Effector memory CD8-positive, alpha-beta T cell (primary cell): ENCODE results near the gene CMBL.

Source experiments
- ATAC-seq: fragments of 150-1000 bp; cut with Tn5 transposase; replicated peaks from 2 replicates; pipeline ENCODE4 v1.10.0; 2021; ENCODE audit warnings: mild to moderate bottlenecking, moderate library complexity
- DNase-seq, 3 experiments: peaks; one replicate each; pipeline ENCODE4 v3.0.0; 2021
- H3K27ac Mint-ChIP-seq, 2 donors: one replicate each; pipeline ENCODE4 v1.8.0; 2022; ENCODE audit warnings: mild to moderate bottlenecking in 2 of 2, mixed read lengths in 2 of 2, moderate library complexity in 2 of 2
- H3K27me3 Mint-ChIP-seq, 2 donors: one replicate each; pipeline ENCODE4 v1.8.0; 2022; ENCODE audit warnings: mixed read lengths in 2 of 2
- H3K36me3 Mint-ChIP-seq: one replicate; pipeline ENCODE4 v1.8.0; 2022; ENCODE audit warnings: mild to moderate bottlenecking, moderate library complexity, mixed read lengths; ENCODE audit not compliant: insufficient read depth
- H3K4me1 Mint-ChIP-seq, 2 donors: one replicate each; pipeline ENCODE4 v1.8.0; 2022; ENCODE audit warnings: low read depth in 2 of 2, mixed read lengths in 2 of 2
- H3K4me3 Mint-ChIP-seq, 2 donors: one replicate each; pipeline ENCODE4 v1.8.0; 2022; ENCODE audit warnings: mild to moderate bottlenecking in 2 of 2, mixed read lengths in 2 of 2, moderate library complexity in 2 of 2
- H3K9me3 Mint-ChIP-seq, 2 donors: one replicate each; pipeline ENCODE4 v1.8.0; 2022; ENCODE audit warnings: mixed read lengths in 2 of 2

The CMBL gene

DNA sequence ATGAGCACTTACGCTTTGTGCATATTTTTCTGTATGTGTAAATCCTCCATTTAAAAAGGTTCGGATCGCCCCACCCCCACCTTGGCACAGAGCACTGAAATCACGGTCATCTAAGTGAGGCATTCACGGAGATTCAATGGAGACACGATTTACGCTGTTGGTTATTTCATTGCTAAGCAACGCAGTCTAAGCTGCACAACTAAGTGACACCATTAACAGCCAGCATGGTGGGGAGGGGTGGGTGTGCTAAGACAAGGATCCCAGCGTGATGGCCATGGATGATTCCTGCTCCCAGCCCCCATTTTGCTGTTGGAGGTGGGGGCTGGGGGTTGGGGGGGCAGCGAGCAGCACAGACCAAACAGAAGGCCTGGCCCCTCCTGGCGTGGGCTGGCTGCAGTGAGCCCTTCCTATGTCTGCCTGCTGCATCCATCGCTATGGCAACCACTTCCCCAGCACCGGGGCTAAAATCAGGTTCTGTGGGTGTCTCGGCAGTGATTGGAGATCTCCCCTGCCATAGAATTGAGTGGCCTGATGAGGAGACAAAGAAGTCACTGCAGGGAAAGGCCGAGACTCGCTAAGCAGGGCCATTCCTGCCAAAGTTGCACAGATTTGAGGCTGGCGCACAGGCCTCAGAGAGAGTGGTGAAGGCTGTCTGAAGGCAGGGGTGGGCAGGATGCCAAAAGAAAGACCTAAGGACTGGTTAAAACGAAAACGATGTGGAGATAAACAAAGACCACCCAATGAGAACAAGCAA lies 31.5 kb upstream of the CMBL start:
- Mint-ChIP-seq H3K4me1 (no peaks in the 10 kb centered on the region), H3K27ac (no peak overlapping the region), H3K36me3 (no peaks in the 10 kb centered on the region), H3K27me3 (peaks cover 14 to 15% of the 10 kb centered on the region in 2 donors), H3K4me3 (no peak overlapping the region), H3K9me3 (no peaks in the 10 kb centered on the region)
- DNase-seq (no peak), ATAC-seq (no peak)

- ATAC-seq (no peak), DNase-seq (no peak)
- Mint-ChIP-seq H3K4me3 (no peak overlapping the region), H3K9me3 (no peaks in the 10 kb centered on the region), H3K4me1 (peaks cover 0 to under 1% of the 10 kb centered on the region in 2 donors), H3K27ac (no peak overlapping the region), H3K27me3 (peaks cover 15 to 21% of the 10 kb centered on the region in 2 donors), H3K36me3 (no peaks in the 10 kb centered on the region)
Measured at GRCh38 chr5:10338686-10339057, 31.0 kb upstream of the CMBL start.

DNA sequence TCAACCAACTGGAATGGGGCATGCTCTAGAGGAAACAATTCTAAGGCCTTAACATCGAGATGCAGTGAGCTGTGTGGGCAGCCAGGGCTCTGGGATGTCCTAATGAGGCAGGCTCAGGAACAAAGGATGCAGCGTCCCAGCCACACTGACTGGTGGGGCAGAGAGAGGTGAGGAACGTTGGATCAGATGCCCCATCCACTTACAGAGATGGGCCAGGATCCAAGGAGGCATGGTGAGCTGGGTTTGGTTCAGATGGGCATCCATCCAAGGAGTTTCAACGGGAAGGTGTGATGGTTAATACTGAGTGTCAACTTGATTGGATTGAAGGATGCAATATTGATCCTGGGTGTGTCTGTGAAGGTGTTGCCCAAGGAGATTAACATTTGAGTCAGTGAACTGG lies 30.3 kb upstream of the CMBL start:
- no peaks in the 10 kb centered on the region for H3K9me3 Mint-ChIP-seq
- H3K4me1 Mint-ChIP-seq = peaks cover 5 to 7% of the 10 kb centered on the region in 2 donors
- DNase-seq (no peak), ATAC-seq (no peak)
- no peaks in the 10 kb centered on the region for H3K36me3 Mint-ChIP-seq
- H3K27ac Mint-ChIP-seq = no peak overlapping the region
- peaks cover 22 to 28% of the 10 kb centered on the region in 2 donors for H3K27me3 Mint-ChIP-seq
- no peak overlapping the region for H3K4me3 Mint-ChIP-seq

DNA sequence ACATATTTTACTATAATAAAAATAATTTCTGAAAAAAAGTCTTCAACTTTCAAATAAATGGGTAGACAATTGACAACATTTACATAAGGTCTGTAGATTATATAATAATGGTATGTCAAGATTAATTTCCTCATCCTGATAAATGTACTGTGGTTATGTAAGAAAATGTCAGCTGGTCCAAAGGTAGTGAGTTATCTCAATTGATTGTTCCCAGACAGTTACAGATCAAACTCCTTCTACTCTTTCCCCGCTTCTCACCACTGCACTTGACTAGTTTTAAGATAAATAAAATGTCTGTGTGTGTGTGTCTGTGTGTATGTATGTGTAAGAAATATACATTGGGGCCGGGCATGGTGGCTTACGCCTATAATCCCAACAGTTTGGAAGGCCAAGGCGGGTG lies 29.4 kb upstream of the CMBL start:
- no peaks in the 10 kb centered on the region for H3K36me3 Mint-ChIP-seq
- no peak overlapping the region for H3K27ac Mint-ChIP-seq
- no peak overlapping the region for H3K4me3 Mint-ChIP-seq
- DNase-seq (no peak), ATAC-seq (no peak)
- peaks cover 30 to 37% of the 10 kb centered on the region in 2 donors for H3K27me3 Mint-ChIP-seq
- H3K9me3 Mint-ChIP-seq = no peaks in the 10 kb centered on the region
- peaks cover 5 to 7% of the 10 kb centered on the region in 2 donors for H3K4me1 Mint-ChIP-seq

GRCh38 chr5:10335711-10336470 lies 28.2 kb upstream of the CMBL start:
- H3K27me3 Mint-ChIP-seq = peaks cover 42 to 49% of the 10 kb centered on the region in 2 donors
- H3K4me3 Mint-ChIP-seq = no peak overlapping the region
- no peaks in the 10 kb centered on the region for H3K36me3 Mint-ChIP-seq
- peaks cover 5 to 7% of the 10 kb centered on the region in 2 donors for H3K4me1 Mint-ChIP-seq
- no peaks in the 10 kb centered on the region for H3K9me3 Mint-ChIP-seq
- ATAC-seq = no peak
- DNase-seq = no peak
- peak overlapping the region in 1 of 2 donors; percentile 46 for H3K27ac Mint-ChIP-seq

DNA sequence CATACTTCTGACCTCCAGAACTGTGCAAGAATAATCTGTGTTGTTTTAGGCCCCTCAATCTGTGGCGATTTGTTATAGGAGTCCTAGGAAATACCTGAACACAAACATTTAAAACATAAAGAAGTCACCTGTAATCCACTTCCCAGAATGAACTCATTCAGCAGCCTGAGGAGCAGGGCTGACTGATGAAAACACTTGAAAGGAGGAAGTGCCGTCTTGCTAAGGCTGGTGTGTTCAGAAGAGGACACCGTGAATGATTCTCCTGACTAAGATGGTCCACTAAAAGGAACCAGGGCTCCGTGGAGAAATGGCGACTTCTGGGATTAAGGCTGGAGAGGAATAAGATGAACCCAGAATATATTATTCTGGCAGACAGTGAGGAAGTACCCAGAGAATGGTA lies 27.1 kb upstream of the CMBL start:
- peaks cover 50 to 52% of the 10 kb centered on the region in 2 donors for H3K27me3 Mint-ChIP-seq
- H3K27ac Mint-ChIP-seq = no peak overlapping the region
- no peaks in the 10 kb centered on the region for H3K36me3 Mint-ChIP-seq
- no peak overlapping the region for H3K4me3 Mint-ChIP-seq
- peaks cover 5 to 7% of the 10 kb centered on the region in 2 donors for H3K4me1 Mint-ChIP-seq
- H3K9me3 Mint-ChIP-seq = no peaks in the 10 kb centered on the region
- DNase-seq (no peak), ATAC-seq (no peak)

DNA sequence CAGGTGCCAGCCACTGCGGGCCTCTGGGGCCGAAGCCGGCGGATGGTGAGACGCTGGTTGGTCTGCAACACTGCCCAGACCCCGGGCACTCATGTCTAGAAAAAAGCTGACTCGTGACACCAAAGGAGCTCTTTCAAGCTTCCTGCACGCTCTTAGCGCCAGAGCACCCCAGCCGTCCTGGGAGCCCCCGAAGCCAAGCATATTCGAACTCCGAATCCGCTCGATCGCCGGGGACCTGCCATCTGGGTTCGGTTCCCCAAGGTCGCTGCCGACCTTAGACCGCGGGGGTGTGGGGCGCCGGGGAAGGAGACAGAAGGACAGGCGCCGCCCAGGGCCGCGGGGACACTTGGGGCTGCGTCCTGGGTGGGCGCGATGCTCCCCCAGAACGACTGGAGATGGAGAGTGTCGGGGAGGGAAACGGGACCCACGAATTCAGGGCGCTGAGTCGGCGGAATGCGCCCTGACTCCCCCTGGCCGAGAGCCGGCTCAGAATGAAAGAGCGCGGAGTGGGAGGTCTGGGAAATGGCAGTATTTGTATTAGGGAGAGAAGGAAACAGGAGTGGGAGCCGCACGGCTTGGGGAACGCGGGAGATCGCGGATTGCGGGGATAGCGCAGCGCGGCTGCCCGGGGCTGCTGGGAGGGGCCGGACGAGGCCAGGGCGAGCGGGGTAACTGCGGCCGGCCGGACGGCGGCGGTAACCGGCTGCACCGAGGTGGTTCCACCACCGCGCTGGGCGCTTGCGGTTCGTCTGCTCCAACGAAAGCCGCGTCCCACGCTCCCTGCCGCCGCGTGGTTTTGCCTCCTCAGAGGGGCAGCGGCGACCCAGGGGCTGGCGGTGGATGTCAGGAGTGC lies 25.7 kb upstream of the CMBL start:
- Mint-ChIP-seq H3K36me3 (no peaks in the 10 kb centered on the region), H3K4me1 (peaks cover 5 to 7% of the 10 kb centered on the region in 2 donors), H3K27me3 (peaks cover 50 to 52% of the 10 kb centered on the region in 2 donors), H3K27ac (peak overlapping the region in 1 of 2 donors; percentile 65), H3K9me3 (no peaks in the 10 kb centered on the region), H3K4me3 (peak overlapping the region; percentile 84 to 89)
- DNase-seq (no peak), ATAC-seq (peak; percentile 54)

DNA sequence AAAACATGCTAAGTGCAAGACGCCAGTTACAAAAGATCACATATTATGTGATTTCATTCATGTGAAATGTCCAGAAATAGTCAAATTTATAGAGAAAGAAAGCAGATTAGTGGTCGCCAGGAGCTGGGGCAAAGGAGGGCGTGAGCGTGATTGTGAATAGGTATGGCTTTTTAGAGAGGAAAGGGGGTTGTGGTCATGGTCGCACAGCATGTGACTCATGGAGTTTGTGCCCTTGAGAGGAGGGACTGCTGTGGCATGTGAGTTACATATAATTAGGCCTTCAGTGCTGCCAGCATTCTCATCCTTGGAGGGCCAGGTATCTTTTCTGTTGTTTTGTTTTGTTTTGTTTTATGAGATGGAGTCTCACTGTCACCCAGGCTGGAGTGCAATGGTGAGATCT lies 24.6 kb upstream of the CMBL start:
- Mint-ChIP-seq H3K27me3 (peaks cover 50 to 52% of the 10 kb centered on the region in 2 donors), H3K4me1 (peaks cover 5 to 7% of the 10 kb centered on the region in 2 donors), H3K9me3 (no peaks in the 10 kb centered on the region), H3K36me3 (no peaks in the 10 kb centered on the region), H3K27ac (no peak overlapping the region), H3K4me3 (peak overlapping the region in 1 of 2 donors; percentile 13)
- DNase-seq (no peak), ATAC-seq (no peak)

GRCh38 chr5:10331341-10331796 lies 23.7 kb upstream of the CMBL start:
- DNase-seq (no peak), ATAC-seq (no peak)
- H3K36me3 Mint-ChIP-seq = no peaks in the 10 kb centered on the region
- no peak overlapping the region for H3K27ac Mint-ChIP-seq
- peaks cover 50 to 52% of the 10 kb centered on the region in 2 donors for H3K27me3 Mint-ChIP-seq
- H3K4me1 Mint-ChIP-seq = peaks cover 5 to 7% of the 10 kb centered on the region in 2 donors
- no peaks in the 10 kb centered on the region for H3K9me3 Mint-ChIP-seq
- no peak overlapping the region for H3K4me3 Mint-ChIP-seq

DNA sequence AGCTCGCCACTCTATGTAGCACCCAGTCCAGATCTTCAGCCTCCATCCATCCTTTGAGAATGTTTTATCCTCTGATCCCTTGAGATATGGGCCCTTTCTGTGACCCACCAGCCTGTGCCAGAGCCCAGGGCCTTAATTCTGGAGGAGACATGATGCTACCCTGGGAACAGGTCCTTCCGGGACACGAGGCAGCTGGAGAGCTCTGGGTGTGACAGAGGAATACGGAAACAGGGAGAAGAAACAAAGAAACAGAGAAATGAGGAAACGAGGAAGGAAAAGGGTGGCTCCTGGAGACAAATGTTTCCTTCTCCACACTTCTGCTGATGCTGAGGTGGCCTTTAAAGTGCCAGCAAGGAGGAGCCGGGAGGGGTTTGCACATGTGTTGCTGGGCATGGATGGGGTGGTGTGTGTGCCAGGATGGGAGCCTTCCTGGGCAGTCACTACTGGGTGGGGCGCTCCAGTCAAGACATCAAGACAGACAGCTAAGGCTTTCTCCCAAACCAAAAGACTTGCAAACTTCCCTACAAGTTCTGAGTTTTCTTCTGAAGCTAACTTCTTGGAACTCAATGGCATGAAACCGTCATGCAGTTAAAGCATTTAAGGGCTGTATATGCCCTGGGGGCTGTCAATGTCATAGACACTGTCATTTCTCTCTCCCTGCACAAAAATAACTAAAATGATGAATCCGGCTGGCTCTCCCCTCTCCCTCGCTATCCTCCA lies 23.0 kb upstream of the CMBL start:
- H3K4me1 Mint-ChIP-seq = peaks cover 5 to 7% of the 10 kb centered on the region in 2 donors
- peaks cover 50 to 51% of the 10 kb centered on the region in 2 donors for H3K27me3 Mint-ChIP-seq
- H3K4me3 Mint-ChIP-seq = no peak overlapping the region
- H3K36me3 Mint-ChIP-seq = no peaks in the 10 kb centered on the region
- H3K9me3 Mint-ChIP-seq = no peaks in the 10 kb centered on the region
- no peak for DNase-seq
- ATAC-seq = no peak
- no peak overlapping the region for H3K27ac Mint-ChIP-seq

- ATAC-seq = no peak
- no peaks in the 10 kb centered on the region for H3K36me3 Mint-ChIP-seq
- no peak for DNase-seq
- H3K9me3 Mint-ChIP-seq = no peaks in the 10 kb centered on the region
- peaks cover 5 to 7% of the 10 kb centered on the region in 2 donors for H3K4me1 Mint-ChIP-seq
- no peak overlapping the region for H3K4me3 Mint-ChIP-seq
- no peak overlapping the region for H3K27ac Mint-ChIP-seq
- peaks cover 43% of the 10 kb centered on the region in 2 donors for H3K27me3 Mint-ChIP-seq
Measured at GRCh38 chr5:10329820-10330481, 22.2 kb upstream of the CMBL start.

DNA sequence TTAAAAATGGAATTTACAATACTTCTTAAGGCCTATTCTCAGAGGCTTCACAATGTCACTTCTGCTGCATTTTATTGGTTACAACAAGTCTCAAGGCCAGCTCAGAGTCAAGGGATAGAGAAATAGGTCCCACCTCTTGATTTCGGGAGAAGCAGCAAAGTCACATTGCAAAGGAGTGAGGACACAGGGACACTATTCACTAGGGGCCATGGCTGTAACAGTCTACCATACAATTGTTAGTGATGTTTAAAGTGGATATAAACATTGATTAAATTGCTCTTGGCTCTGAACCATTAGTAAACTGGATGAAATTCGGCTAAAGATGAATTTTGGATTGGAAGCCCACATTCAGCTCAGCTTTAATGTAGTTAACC lies 21.7 kb upstream of the CMBL start:
- Mint-ChIP-seq H3K4me1 (peaks cover 5 to 7% of the 10 kb centered on the region in 2 donors), H3K9me3 (no peaks in the 10 kb centered on the region), H3K4me3 (no peak overlapping the region), H3K27ac (no peak overlapping the region), H3K36me3 (no peaks in the 10 kb centered on the region), H3K27me3 (peaks cover 38% of the 10 kb centered on the region in 2 donors)
- ATAC-seq = no peak
- no peak for DNase-seq
